Measurements from ENCODE around the gene RAB15.

The RAB15 gene

DNA sequence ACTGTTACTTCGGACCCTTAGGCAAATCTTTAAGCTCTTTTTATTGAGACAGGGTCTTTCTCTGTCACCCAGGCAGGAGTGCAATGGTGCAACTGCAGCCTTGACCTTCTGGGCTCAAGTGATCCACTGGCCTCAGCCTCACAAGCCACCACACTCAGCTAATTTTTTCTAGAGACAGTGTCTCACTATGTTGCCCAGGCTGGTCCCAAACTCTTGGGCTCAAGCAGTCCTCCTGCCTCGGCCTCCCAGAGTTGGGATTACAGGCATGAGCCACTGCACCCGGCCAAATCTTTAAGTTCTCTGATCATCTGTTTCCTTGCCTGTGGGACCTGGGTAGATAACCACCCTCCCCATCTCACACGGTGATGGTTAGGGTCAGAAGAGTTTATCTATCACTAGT, 27.3 kb downstream of the RAB15 start:
- no peak for TF ChIP-seq TCF12 (IDR thresholded peaks at IDR 0.05; ENCODE audit: low read depth)

DNA sequence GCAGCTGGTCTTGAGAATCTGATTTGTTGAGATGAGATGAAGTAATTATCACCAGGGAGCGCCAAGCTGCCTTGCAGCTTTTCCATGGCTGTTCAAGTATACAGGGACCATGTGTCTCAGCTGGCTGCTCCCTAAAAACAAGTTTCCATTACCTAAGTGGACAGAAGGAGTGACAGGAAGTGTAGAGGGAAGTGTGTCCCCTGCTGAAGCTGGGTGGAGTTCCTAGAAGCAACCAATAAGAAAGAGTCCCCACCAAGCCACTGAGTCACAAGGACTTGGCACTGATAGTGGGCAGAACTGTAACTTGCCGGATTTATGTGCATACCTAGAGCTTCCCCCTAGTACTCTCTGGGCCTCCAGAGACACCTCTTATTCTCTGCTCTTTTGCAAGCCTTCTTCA, 28.1 kb downstream of the RAB15 start:
- no peak for TF ChIP-seq RAD21 (IDR thresholded peaks at IDR 0.05; ENCODE audit: low read depth)
- TF ChIP-seq EGR1 (IDR thresholded peaks at IDR 0.05): no peak
- TF ChIP-seq ZBTB7A (IDR thresholded peaks at IDR 0.05; ENCODE audit: low read depth): no peak
- TF ChIP-seq NFIC (IDR thresholded peaks at IDR 0.05): no peak
- TF ChIP-seq TEAD4 (IDR thresholded peaks at IDR 0.05): no peak
- TF ChIP-seq, protein P1, sequence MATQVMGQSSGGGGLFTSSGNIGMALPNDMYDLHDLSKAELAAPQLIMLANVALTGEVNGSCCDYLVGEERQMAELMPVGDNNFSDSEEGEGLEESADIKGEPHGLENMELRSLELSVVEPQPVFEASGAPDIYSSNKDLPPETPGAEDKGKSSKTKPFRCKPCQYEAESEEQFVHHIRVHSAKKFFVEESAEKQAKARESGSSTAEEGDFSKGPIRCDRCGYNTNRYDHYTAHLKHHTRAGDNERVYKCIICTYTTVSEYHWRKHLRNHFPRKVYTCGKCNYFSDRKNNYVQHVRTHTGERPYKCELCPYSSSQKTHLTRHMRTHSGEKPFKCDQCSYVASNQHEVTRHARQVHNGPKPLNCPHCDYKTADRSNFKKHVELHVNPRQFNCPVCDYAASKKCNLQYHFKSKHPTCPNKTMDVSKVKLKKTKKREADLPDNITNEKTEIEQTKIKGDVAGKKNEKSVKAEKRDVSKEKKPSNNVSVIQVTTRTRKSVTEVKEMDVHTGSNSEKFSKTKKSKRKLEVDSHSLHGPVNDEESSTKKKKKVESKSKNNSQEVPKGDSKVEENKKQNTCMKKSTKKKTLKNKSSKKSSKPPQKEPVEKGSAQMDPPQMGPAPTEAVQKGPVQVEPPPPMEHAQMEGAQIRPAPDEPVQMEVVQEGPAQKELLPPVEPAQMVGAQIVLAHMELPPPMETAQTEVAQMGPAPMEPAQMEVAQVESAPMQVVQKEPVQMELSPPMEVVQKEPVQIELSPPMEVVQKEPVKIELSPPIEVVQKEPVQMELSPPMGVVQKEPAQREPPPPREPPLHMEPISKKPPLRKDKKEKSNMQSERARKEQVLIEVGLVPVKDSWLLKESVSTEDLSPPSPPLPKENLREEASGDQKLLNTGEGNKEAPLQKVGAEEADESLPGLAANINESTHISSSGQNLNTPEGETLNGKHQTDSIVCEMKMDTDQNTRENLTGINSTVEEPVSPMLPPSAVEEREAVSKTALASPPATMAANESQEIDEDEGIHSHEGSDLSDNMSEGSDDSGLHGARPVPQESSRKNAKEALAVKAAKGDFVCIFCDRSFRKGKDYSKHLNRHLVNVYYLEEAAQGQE (IDR thresholded peaks at IDR 0.05; ENCODE audit: low read depth): no peak
- TF ChIP-seq, protein P2, sequence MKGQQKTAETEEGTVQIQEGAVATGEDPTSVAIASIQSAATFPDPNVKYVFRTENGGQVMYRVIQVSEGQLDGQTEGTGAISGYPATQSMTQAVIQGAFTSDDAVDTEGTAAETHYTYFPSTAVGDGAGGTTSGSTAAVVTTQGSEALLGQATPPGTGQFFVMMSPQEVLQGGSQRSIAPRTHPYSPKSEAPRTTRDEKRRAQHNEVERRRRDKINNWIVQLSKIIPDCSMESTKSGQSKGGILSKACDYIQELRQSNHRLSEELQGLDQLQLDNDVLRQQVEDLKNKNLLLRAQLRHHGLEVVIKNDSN (IDR thresholded peaks at IDR 0.05): no peak
- TF ChIP-seq, protein P3, sequence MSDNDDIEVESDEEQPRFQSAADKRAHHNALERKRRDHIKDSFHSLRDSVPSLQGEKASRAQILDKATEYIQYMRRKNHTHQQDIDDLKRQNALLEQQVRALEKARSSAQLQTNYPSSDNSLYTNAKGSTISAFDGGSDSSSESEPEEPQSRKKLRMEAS (IDR thresholded peaks at IDR 0.05): no peak
- TF ChIP-seq FOXM1 (IDR thresholded peaks at IDR 0.05; ENCODE audit: borderline replicate concordance, low read depth): no peak
- no peak for TF ChIP-seq TAF1 (IDR thresholded peaks at IDR 0.05; ENCODE audit: low read depth)

DNA sequence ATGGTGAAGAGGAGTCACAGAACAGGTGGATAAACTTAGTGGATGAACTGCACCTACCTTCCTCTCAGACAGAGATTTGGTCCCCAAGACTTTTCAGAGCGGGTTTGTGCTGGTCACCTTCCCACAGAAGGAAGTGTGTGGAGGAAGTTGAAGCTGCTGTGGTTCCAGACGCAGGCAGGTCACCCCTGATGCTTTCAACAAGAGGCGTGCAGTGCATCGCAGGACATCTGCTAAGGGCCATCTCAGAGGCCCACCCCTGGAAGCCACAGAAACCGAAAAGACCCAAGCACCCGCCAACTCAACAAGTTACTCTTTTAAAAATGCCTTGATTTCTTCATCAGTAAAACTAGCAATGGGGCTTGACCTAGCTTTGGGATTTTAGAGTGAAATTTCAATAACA, 28.6 kb downstream of the RAB15 start:
- TF ChIP-seq EGR1 (IDR thresholded peaks at IDR 0.05): no peak
- no peak for TF ChIP-seq NFIC (IDR thresholded peaks at IDR 0.05)
- no peak for TF ChIP-seq CREB1 (IDR thresholded peaks at IDR 0.05; ENCODE audit: low read depth)
- TF ChIP-seq FOXM1 (IDR thresholded peaks at IDR 0.05; ENCODE audit: borderline replicate concordance, low read depth): no peak
- TF ChIP-seq ZBTB7A (IDR thresholded peaks at IDR 0.05; ENCODE audit: low read depth): no peak
- TF ChIP-seq, protein P2 (IDR thresholded peaks at IDR 0.05): no peak
- TF ChIP-seq, protein P3 (IDR thresholded peaks at IDR 0.05): no peak
- no peak for TF ChIP-seq CEBPB (IDR thresholded peaks at IDR 0.05)
- TF ChIP-seq RAD21 (IDR thresholded peaks at IDR 0.05; ENCODE audit: low read depth): no peak
- no peak for TF ChIP-seq EP300 (IDR thresholded peaks at IDR 0.05; ENCODE audit: borderline replicate concordance)
- no peak for TF ChIP-seq TEAD4 (IDR thresholded peaks at IDR 0.05)
- no peak for TF ChIP-seq YY1 (IDR thresholded peaks at IDR 0.05; ENCODE audit: low read depth)
- TF ChIP-seq TAF1 (IDR thresholded peaks at IDR 0.05; ENCODE audit: low read depth): no peak
- TF ChIP-seq, protein P1 (IDR thresholded peaks at IDR 0.05; ENCODE audit: low read depth): no peak
- TF ChIP-seq TCF12 (IDR thresholded peaks at IDR 0.05; ENCODE audit: low read depth): no peak

DNA sequence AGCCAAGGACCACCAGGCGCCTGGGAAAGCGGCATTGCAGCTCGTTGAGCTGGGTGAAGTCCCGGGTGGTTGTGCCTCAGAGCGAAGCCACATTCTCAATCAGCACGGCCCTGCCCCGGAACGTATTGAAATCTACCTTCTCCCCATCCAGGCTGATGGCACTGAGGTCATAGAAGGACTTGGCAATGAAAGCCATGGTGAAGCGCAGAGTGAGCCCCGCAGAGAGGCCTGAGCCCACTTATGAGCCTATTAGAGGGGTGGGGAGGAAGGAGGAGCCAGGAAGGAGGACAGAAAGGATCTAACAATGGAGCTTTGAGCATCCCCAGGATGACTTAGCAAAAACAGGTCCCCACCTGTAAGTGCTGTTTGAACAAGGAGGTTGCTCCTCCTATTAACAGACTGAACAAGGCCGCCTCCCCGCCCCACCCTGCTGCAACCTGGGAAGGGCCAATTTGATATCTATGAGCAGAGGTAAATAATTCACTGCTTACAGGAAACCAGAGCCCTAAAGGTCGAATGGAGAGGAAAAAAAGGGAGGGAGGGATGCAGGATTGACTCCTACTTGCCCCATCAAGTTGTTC, 29.5 kb downstream of the RAB15 start, which contains the start of gene GPX2:
Gene GPX2 (minus strand): TSS at position 215 of the 581 bp plus-strand sequence. CDS start 19 bp downstream, at position 196.
- TF ChIP-seq TCF12 (IDR thresholded peaks at IDR 0.05; ENCODE audit: low read depth): no peak
- no peak for TF ChIP-seq CREB1 (IDR thresholded peaks at IDR 0.05; ENCODE audit: low read depth)
- TF ChIP-seq, protein P3 (IDR thresholded peaks at IDR 0.05): no peak
- no peak for TF ChIP-seq CEBPB (IDR thresholded peaks at IDR 0.05)
- TF ChIP-seq RAD21 (IDR thresholded peaks at IDR 0.05; ENCODE audit: low read depth): no peak

DNA sequence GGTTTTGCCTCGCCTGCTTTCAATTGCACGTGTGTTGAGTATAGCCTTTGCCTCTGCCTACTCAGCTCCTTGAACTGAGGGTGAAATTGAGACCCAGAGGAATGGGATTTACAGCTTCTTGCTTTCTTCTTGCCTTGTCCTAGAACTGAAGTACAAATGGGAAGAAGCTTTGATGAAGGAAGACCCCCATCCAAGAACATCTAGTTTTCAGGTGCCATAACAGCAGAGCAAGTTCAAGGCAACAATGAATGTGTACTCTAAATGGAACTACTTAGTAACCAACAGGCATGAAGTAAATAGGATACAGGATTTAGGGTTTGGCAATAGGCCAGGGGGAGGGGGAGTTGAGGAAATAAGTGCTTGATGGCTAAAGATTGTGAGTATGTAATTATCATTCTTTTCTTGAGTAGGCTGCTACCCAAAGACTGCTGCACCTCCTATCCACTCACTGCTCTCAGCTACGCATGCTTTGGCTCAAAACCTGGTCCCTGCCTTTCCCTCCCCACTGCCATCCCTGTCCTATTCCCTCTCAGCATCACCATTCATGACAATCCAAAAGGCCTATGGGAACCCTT, 31.7 kb downstream of the RAB15 start:
- TF ChIP-seq, protein P1 (IDR thresholded peaks at IDR 0.05; ENCODE audit: low read depth): no peak
- TF ChIP-seq RAD21 (IDR thresholded peaks at IDR 0.05; ENCODE audit: low read depth) (no peak), CREB1 (IDR thresholded peaks at IDR 0.05; ENCODE audit: low read depth) (no peak), TAF1 (IDR thresholded peaks at IDR 0.05; ENCODE audit: low read depth) (no peak), CEBPB (IDR thresholded peaks at IDR 0.05) (no peak), ZBTB7A (IDR thresholded peaks at IDR 0.05; ENCODE audit: low read depth) (no peak)

Measured in Ishikawa (cell line).